Trophoblast cell (in vitro differentiated cells and primary cell): ENCODE results near the gene HLA-E.
"Not testable (repeated sequence)": the region's sequence is repeated elsewhere in the genome, so short reads cannot be mapped to it uniquely, and the experiment has no call there.

ENCODE experiments used
- DNase-seq, 2 donors: peaks; one replicate each; pipeline ENCODE4 v3.0.0-alpha.2; 2016
- H2AFZ ChIP-seq: 2 replicates; pipeline ENCODE4 v1.6.1; 2013; ENCODE audit warnings: low read length, moderate library complexity, mild to moderate bottlenecking; ENCODE audit not compliant: insufficient read depth, poor library complexity
- H2AK5ac ChIP-seq: 2 replicates; pipeline ENCODE4 v1.6.1; 2013; ENCODE audit warnings: mild to moderate bottlenecking, low read length
- H2BK120ac ChIP-seq: 2 replicates; pipeline ENCODE4 v1.6.1; 2013; ENCODE audit warnings: low read length, mild to moderate bottlenecking, moderate library complexity; ENCODE audit not compliant: insufficient read depth, poor library complexity
- H2BK12ac ChIP-seq: 2 replicates; pipeline ENCODE4 v1.6.1; 2013; ENCODE audit warnings: mild to moderate bottlenecking, low read length, moderate library complexity
- H2BK5ac ChIP-seq: 2 replicates; pipeline ENCODE4 v1.6.1; 2013; ENCODE audit warnings: low read length, low read depth, moderate library complexity, mild to moderate bottlenecking; ENCODE audit not compliant: poor library complexity
- H3K14ac ChIP-seq: 2 replicates; pipeline ENCODE4 v1.6.1; 2013; ENCODE audit warnings: mild to moderate bottlenecking, low read length
- H3K18ac ChIP-seq: 2 replicates; pipeline ENCODE4 v1.6.1; 2013; ENCODE audit warnings: mild to moderate bottlenecking, low read length
- H3K23ac ChIP-seq: 2 replicates; pipeline ENCODE4 v1.6.1; 2013; ENCODE audit warnings: low read length
- H3K27ac ChIP-seq: 2 replicates; pipeline ENCODE4 v1.5.1; 2013; ENCODE audit warnings: low read depth, mild to moderate bottlenecking, inconsistent platforms, low read length, moderate library complexity
- H3K27me3 ChIP-seq: 2 replicates; pipeline ENCODE4 v1.6.1; 2013; ENCODE audit warnings: inconsistent platforms, mild to moderate bottlenecking, low read length, moderate library complexity; ENCODE audit not compliant: insufficient read depth
- H3K36me3 ChIP-seq, 2 experiments: 1 replicate in 1 of 2; 2 replicates in 1 of 2; pipeline ENCODE4 v1.6.1; 2013; ENCODE audit warnings: low read length in 2 of 2, mild to moderate bottlenecking in 2 of 2, moderate library complexity in 1 of 2; ENCODE audit not compliant: insufficient read depth in 2 of 2, control insufficient read depth in 1 of 2
- H3K4ac ChIP-seq: 2 replicates; pipeline ENCODE4 v1.6.1; 2013; ENCODE audit warnings: low read depth, mild to moderate bottlenecking, low read length, moderate library complexity
- H3K4me1 ChIP-seq, 2 experiments: 1 replicate in 1 of 2; 2 replicates in 1 of 2; pipeline ENCODE4 v1.6.1; 2013; ENCODE audit warnings: low read length in 2 of 2, mild to moderate bottlenecking in 2 of 2, moderate library complexity in 1 of 2; ENCODE audit not compliant: insufficient read depth in 2 of 2, control insufficient read depth in 1 of 2
- H3K4me2 ChIP-seq: 2 replicates; pipeline ENCODE4 v1.6.1; 2013; ENCODE audit warnings: inconsistent platforms, mild to moderate bottlenecking, low read length, moderate library complexity
- H3K4me3 ChIP-seq: 2 replicates; pipeline ENCODE4 v1.5.1; 2013; ENCODE audit warnings: mild to moderate bottlenecking, low read depth, low read length, inconsistent platforms
- H3K79me1 ChIP-seq: one replicate; pipeline ENCODE4 v1.6.1; 2013; ENCODE audit warnings: low read length
- H3K79me2 ChIP-seq: 2 replicates; pipeline ENCODE4 v1.6.1; 2013; ENCODE audit warnings: low read length, mild to moderate bottlenecking; ENCODE audit not compliant: control insufficient read depth, insufficient read depth, poor library complexity
- H3K9ac ChIP-seq: 2 replicates; pipeline ENCODE4 v1.6.1; 2013; ENCODE audit warnings: mild to moderate bottlenecking, low read length
- H3K9me3 ChIP-seq: 2 replicates; pipeline ENCODE4 v1.6.1; 2013; ENCODE audit warnings: low read depth, mild to moderate bottlenecking, control low read depth, inconsistent platforms, low read length; ENCODE audit not compliant: insufficient read depth
- H4K12ac ChIP-seq: 2 replicates; pipeline ENCODE4 v1.6.1; 2013; ENCODE audit warnings: low read depth, mild to moderate bottlenecking, low read length, moderate library complexity
- H4K8ac ChIP-seq: 2 replicates; pipeline ENCODE4 v1.6.1; 2013; ENCODE audit warnings: low read depth, mild to moderate bottlenecking, low read length, moderate library complexity
- H4K91ac ChIP-seq: one replicate; pipeline ENCODE4 v1.6.1; 2013; ENCODE audit warnings: low read depth, mild to moderate bottlenecking, low read length, moderate library complexity
- WGBS: extraction: QIAGEN DNeasy Blood & Tissue Kit; methylation state at CpG from one replicate; pipeline ENCODE4 v1.1.7; 2013; ENCODE audit warnings: missing lambda C conversion rate; ENCODE audit not compliant: insufficient read length, insufficient coverage; ENCODE audit errors: extremely low coverage; 5-methylcytosine and 5-hydroxymethylcytosine counted together

HLA-E gene

GRCh38 chr6:30521952-30522351 is 32.6 kb downstream of the HLA-E start:
- H3K23ac ChIP-seq, H2BK5ac ChIP-seq, H4K8ac ChIP-seq, H2AFZ ChIP-seq, H2BK12ac ChIP-seq, H3K79me1 ChIP-seq, H3K79me2 ChIP-seq, DNase-seq, H3K4me1 ChIP-seq, H3K18ac ChIP-seq, H4K91ac ChIP-seq, H4K12ac ChIP-seq, H3K4ac ChIP-seq, H3K9ac ChIP-seq, H3K27ac ChIP-seq, H3K9me3 ChIP-seq, H2BK120ac ChIP-seq, H3K4me3 ChIP-seq, H2AK5ac ChIP-seq, H3K4me2 ChIP-seq, H3K14ac ChIP-seq, H3K27me3 ChIP-seq, H3K36me3 ChIP-seq: not testable (repeated sequence)
- WGBS: no CpG with 5 or more reads among the region's 5 CpGs

- not testable (repeated sequence) for H3K18ac ChIP-seq, H4K8ac ChIP-seq, H4K12ac ChIP-seq, H2BK5ac ChIP-seq, H3K14ac ChIP-seq, H3K4me3 ChIP-seq, H3K27ac ChIP-seq, H3K27me3 ChIP-seq, H2AK5ac ChIP-seq, H2AFZ ChIP-seq, H4K91ac ChIP-seq, H3K79me1 ChIP-seq, H3K23ac ChIP-seq, H3K4ac ChIP-seq, H3K4me1 ChIP-seq, H3K9me3 ChIP-seq, DNase-seq, H3K79me2 ChIP-seq, H2BK12ac ChIP-seq, H3K4me2 ChIP-seq, H3K36me3 ChIP-seq, H3K9ac ChIP-seq, H2BK120ac ChIP-seq
- WGBS: no CpG with 5 or more reads among the region's 3 CpGs
Measured at GRCh38 chr6:30526444-30526843, 37.1 kb downstream of the HLA-E start.

- not testable (repeated sequence) for H2BK120ac ChIP-seq, H3K4me1 ChIP-seq, H2BK5ac ChIP-seq, H3K14ac ChIP-seq, H3K27me3 ChIP-seq, H3K4ac ChIP-seq, H2BK12ac ChIP-seq, H3K36me3 ChIP-seq, H3K18ac ChIP-seq, DNase-seq, H2AK5ac ChIP-seq, H3K9me3 ChIP-seq, H3K9ac ChIP-seq, H3K79me2 ChIP-seq, H2AFZ ChIP-seq, H3K27ac ChIP-seq, H4K8ac ChIP-seq, H4K91ac ChIP-seq, H3K23ac ChIP-seq, H4K12ac ChIP-seq, H3K4me2 ChIP-seq, H3K4me3 ChIP-seq, H3K79me1 ChIP-seq
- no CpG with 5 or more reads among the region's 17 CpGs for WGBS
Measured at GRCh38 chr6:30529349-30529875, 40.1 kb downstream of the HLA-E start.

GRCh38 chr6:30530014-30530413 is 40.7 kb downstream of the HLA-E start:
- Histone ChIP-seq H3K27me3 (no peaks in the 10 kb centered on the region), H2BK5ac (no peak overlapping the region), H3K4me1 (no peaks in the 10 kb centered on the region), H2AK5ac (no peak overlapping the region), H4K12ac (no peak overlapping the region), H3K79me2 (no peaks in the 10 kb centered on the region), H3K18ac (no peak overlapping the region), H3K9me3 (no peaks in the 10 kb centered on the region), H4K91ac (no peak overlapping the region), H2BK120ac (no peak overlapping the region), H2AFZ (no peak overlapping the region), H3K79me1 (no peaks in the 10 kb centered on the region), H3K4me2 (no peak overlapping the region), H3K4ac (no peak overlapping the region), H2BK12ac (no peak overlapping the region), H3K36me3 (no peaks in the 10 kb centered on the region), H3K14ac (no peak overlapping the region), H3K9ac (no peak overlapping the region), H3K23ac (no peak overlapping the region), H4K8ac (no peak overlapping the region), H3K27ac (no peak overlapping the region), H3K4me3 (no peak overlapping the region)
- no peak for DNase-seq
- no CpG with 5 or more reads among the region's 2 CpGs for WGBS
